HEK293 (cell line): ENCODE results near the gene LIPE.

Source experiments
- BCL11A ChIP-seq: fragments of 450-650 bp; formaldehyde crosslinking; IDR thresholded peaks from 2 replicates; pipeline ENCODE4 v1.5.1; 2016; ENCODE audit warnings: low read depth, missing biosample characterization, missing genetic modification characterization
- FEZF1 ChIP-seq: fragments of 450-650 bp; formaldehyde crosslinking; IDR thresholded peaks from 2 replicates; pipeline ENCODE4 v1.5.1; 2016; ENCODE audit warnings: missing biosample characterization, missing genetic modification characterization
- YY1 ChIP-seq: fragments of 450-650 bp; formaldehyde crosslinking; IDR thresholded peaks from 2 replicates; pipeline ENCODE4 v1.5.1; 2018; ENCODE audit warnings: missing biosample characterization, missing genetic modification characterization
- ZBTB26 ChIP-seq: fragments of 450-650 bp; formaldehyde crosslinking; optimal IDR thresholded peaks from 2 replicates; pipeline ENCODE3; 2016; ENCODE audit warnings: missing biosample characterization, mild to moderate bottlenecking, missing genetic modification characterization
- ZNF112 ChIP-seq: fragments of 450-650 bp; formaldehyde crosslinking; IDR thresholded peaks from 2 replicates; pipeline ENCODE4 v1.5.0; 2017; ENCODE audit warnings: missing biosample characterization, missing genetic modification characterization
- ZNF335 ChIP-seq: fragments of 450-650 bp; formaldehyde crosslinking; conservative IDR thresholded peaks from 2 replicates; pipeline ENCODE4 v1.5.1; 2016; ENCODE audit warnings: missing biosample characterization, missing genetic modification characterization
- ZNF423 ChIP-seq: fragments of 450-650 bp; formaldehyde crosslinking; IDR thresholded peaks from 2 replicates; pipeline ENCODE4 v1.5.1; 2016; ENCODE audit warnings: missing biosample characterization, missing genetic modification characterization
- ZNF560 ChIP-seq: fragments of 450-650 bp; formaldehyde crosslinking; IDR thresholded peaks from 2 replicates; pipeline ENCODE4 v1.5.1; 2017; ENCODE audit warnings: missing biosample characterization, missing genetic modification characterization, borderline replicate concordance
- ZNF776 ChIP-seq: fragments of 450-650 bp; formaldehyde crosslinking; IDR thresholded peaks from 2 replicates; pipeline ENCODE4 v1.5.0; 2017; ENCODE audit warnings: missing biosample characterization, missing genetic modification characterization, borderline replicate concordance

- TF ChIP-seq ZNF423 (tag by site-specific recombination), result no peak
- TF ChIP-seq ZNF560 (tag by site-specific recombination), result no peak
- no peak for TF ChIP-seq ZNF776
- TF ChIP-seq ZNF112 (tag by site-specific recombination), result no peak
- no peak for TF ChIP-seq YY1 (tag by site-specific recombination)
- TF ChIP-seq FEZF1, result no peak
- TF ChIP-seq BCL11A (tag by site-specific recombination), result no peak
- TF ChIP-seq ZNF335 (tag by site-specific recombination), result no peak
- TF ChIP-seq ZBTB26, result no peak
Observed at GRCh38 chr19:42428676-42429075, 1.5 kb upstream of the LIPE start.
